ENCODE data around the gene VANGL2. TPM values are rescaled to one million over a fixed set of nuclear protein-coding genes. Genes with fewer than 3 reads are reported as not detected.

The VANGL2 gene
- polyA plus RNA-seq, result 18.8 TPM
- long read RNA-seq, donor 1, full-length matches to known transcripts, result 1 of 6 reads
- long read RNA-seq, donor 1, partial matches to known transcripts, result 5 of 6 reads
- long read RNA-seq, donor 1, other reads (novel, unspliced or antisense), result 0 of 6 reads
- long read RNA-seq, donor 2, full-length matches to known transcripts, result 1 of 20 reads
- long read RNA-seq, donor 2, partial matches to known transcripts, result 19 of 20 reads
- long read RNA-seq, donor 2, other reads (novel, unspliced or antisense), result 0 of 20 reads
- long read RNA-seq, donor 3, result 0 reads
- long read RNA-seq, donor 4, result 0 reads
- long read RNA-seq, donor 5, result 0 reads
- long read RNA-seq, donor 6, full-length matches to known transcripts, result 3 of 21 reads
- long read RNA-seq, donor 6, partial matches to known transcripts, result 18 of 21 reads
- long read RNA-seq, donor 6, other reads (novel, unspliced or antisense), result 0 of 21 reads
- long read RNA-seq, donor 7, partial matches to known transcripts, result 19 of 19 reads
- long read RNA-seq, donor 7, other reads (novel, unspliced or antisense), result 0 of 19 reads
- long read RNA-seq, donor 8, full-length matches to known transcripts, result 3 of 3 reads
- long read RNA-seq, donor 8, partial matches to known transcripts, result 0 of 3 reads
- long read RNA-seq, donor 8, other reads (novel, unspliced or antisense), result 0 of 3 reads
- long read RNA-seq, donor 9, full-length matches to known transcripts, result 1 of 1 reads
- long read RNA-seq, donor 9, partial matches to known transcripts, result 0 of 1 reads
- long read RNA-seq, donor 9, other reads (novel, unspliced or antisense), result 0 of 1 reads
- long read RNA-seq, donor 10, full-length matches to known transcripts, result 5 of 16 reads
- long read RNA-seq, donor 10, partial matches to known transcripts, result 11 of 16 reads
- long read RNA-seq, donor 10, other reads (novel, unspliced or antisense), result 0 of 16 reads
- long read RNA-seq, donor 11, full-length matches to known transcripts, result 2 of 2 reads
- long read RNA-seq, donor 11, partial matches to known transcripts, result 0 of 2 reads
- long read RNA-seq, donor 11, other reads (novel, unspliced or antisense), result 0 of 2 reads

DNA sequence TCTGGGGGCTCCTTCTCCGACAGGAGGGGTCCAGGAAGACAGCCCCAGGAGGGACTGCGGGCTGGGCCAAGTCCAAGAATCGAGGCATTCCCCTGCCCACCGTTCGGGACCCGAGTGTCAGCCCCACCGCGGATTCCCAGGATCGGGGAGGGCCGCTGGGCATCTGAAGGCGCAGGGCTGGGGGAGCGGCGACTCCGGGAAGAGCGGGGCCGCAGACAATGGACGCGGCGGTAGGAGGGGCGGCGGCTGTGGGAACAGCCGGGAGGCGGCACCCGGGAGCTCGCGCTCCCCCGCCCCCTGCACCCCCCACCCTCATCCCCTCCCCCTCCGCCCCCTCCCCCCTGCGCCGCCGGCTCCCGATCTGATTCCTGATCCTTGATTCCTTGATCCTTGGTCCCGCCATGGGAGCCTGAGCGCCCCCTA lies at the start of gene VANGL2:
Gene VANGL2 (plus strand): TSS at position 342 of the 423 bp plus-strand sequence. CDS start 15,274 bp downstream, outside the sequence.
- peak; percentile 79 to 83 for DNase-seq
- whole genome bisulfite sequencing (ENCODE audit: insufficient coverage, low lambda C conversion rate), result no CpG with 5 or more reads among the region's 34 CpGs
- H3K36me3 ChIP-seq (ENCODE audit: control insufficient read depth, insufficient read depth, low read length), result no peaks in the 10 kb centered on the region
- peak within 1 kb of the TSS; percentile 77 for H3K4me3 ChIP-seq (ENCODE audit: low read length)
- peak within 1 kb of the TSS; percentile 9 for H3K27ac ChIP-seq (ENCODE audit: low read length)
- H3K9me3 ChIP-seq (ENCODE audit: control insufficient read depth, low read depth, low read length), result no peaks in the 10 kb centered on the region
- H3K27me3 ChIP-seq (ENCODE audit: control insufficient read depth, insufficient read depth, low read length), result no peaks in the 10 kb centered on the region
- H3K4me1 ChIP-seq (ENCODE audit: control insufficient read depth, insufficient read depth, low read length), result peaks cover 20% of the 10 kb centered on the region

GRCh38 chr1:160351629-160352028 lies 48.7 kb upstream of the VANGL2 start:
- H3K36me3 ChIP-seq (ENCODE audit: control insufficient read depth, insufficient read depth, low read length), result peaks cover 96% of the 10 kb centered on the region
- no peaks in the 10 kb centered on the region for H3K4me1 ChIP-seq (ENCODE audit: control insufficient read depth, insufficient read depth, low read length)
- no peak overlapping the region for H3K4me3 ChIP-seq (ENCODE audit: low read length)
- no peak overlapping the region for H3K27ac ChIP-seq (ENCODE audit: low read length)
- 100% methylated on average over 1 of the region's 4 CpGs for WGBS (ENCODE audit: insufficient coverage, low lambda C conversion rate)
- H3K9me3 ChIP-seq (ENCODE audit: control insufficient read depth, low read depth, low read length), result no peaks in the 10 kb centered on the region
- no peaks in the 10 kb centered on the region for H3K27me3 ChIP-seq (ENCODE audit: control insufficient read depth, insufficient read depth, low read length)
- no peak for DNase-seq

GRCh38 chr1:160352555-160352954 lies 47.8 kb upstream of the VANGL2 start:
- Histone ChIP-seq H3K4me1 (ENCODE audit: control insufficient read depth, insufficient read depth, low read length) (no peaks in the 10 kb centered on the region), H3K27me3 (ENCODE audit: control insufficient read depth, insufficient read depth, low read length) (no peaks in the 10 kb centered on the region), H3K27ac (ENCODE audit: low read length) (no peak overlapping the region), H3K9me3 (ENCODE audit: control insufficient read depth, low read depth, low read length) (no peaks in the 10 kb centered on the region), H3K36me3 (ENCODE audit: control insufficient read depth, insufficient read depth, low read length) (peaks cover 97% of the 10 kb centered on the region), H3K4me3 (ENCODE audit: low read length) (no peak overlapping the region)
- no CpG with 5 or more reads among the region's 8 CpGs for WGBS (ENCODE audit: insufficient coverage, low lambda C conversion rate)
- no peak for DNase-seq

- Histone ChIP-seq H3K27ac (ENCODE audit: low read length) (no peak overlapping the region), H3K4me3 (ENCODE audit: low read length) (no peak overlapping the region), H3K4me1 (ENCODE audit: control insufficient read depth, insufficient read depth, low read length) (no peaks in the 10 kb centered on the region), H3K36me3 (ENCODE audit: control insufficient read depth, insufficient read depth, low read length) (peaks cover 98% of the 10 kb centered on the region), H3K27me3 (ENCODE audit: control insufficient read depth, insufficient read depth, low read length) (no peaks in the 10 kb centered on the region), H3K9me3 (ENCODE audit: control insufficient read depth, low read depth, low read length) (no peaks in the 10 kb centered on the region)
- no CpG with 5 or more reads among the region's 2 CpGs for WGBS (ENCODE audit: insufficient coverage, low lambda C conversion rate)
- DNase-seq, result no peak
These were observed 47.1 kb upstream of the VANGL2 start for GRCh38 chr1:160353223-160353622.

GRCh38 chr1:160354388-160354985 lies 45.9 kb upstream of the VANGL2 start:
- H3K36me3 ChIP-seq (ENCODE audit: control insufficient read depth, insufficient read depth, low read length), result peaks cover 92% of the 10 kb centered on the region
- H3K4me3 ChIP-seq (ENCODE audit: low read length), result no peak overlapping the region
- H3K4me1 ChIP-seq (ENCODE audit: control insufficient read depth, insufficient read depth, low read length), result no peaks in the 10 kb centered on the region
- no peak overlapping the region for H3K27ac ChIP-seq (ENCODE audit: low read length)
- DNase-seq, result no peak
- H3K27me3 ChIP-seq (ENCODE audit: control insufficient read depth, insufficient read depth, low read length), result no peaks in the 10 kb centered on the region
- WGBS (ENCODE audit: insufficient coverage, low lambda C conversion rate), result no CpG with 5 or more reads among the region's 5 CpGs
- no peaks in the 10 kb centered on the region for H3K9me3 ChIP-seq (ENCODE audit: control insufficient read depth, low read depth, low read length)

DNA sequence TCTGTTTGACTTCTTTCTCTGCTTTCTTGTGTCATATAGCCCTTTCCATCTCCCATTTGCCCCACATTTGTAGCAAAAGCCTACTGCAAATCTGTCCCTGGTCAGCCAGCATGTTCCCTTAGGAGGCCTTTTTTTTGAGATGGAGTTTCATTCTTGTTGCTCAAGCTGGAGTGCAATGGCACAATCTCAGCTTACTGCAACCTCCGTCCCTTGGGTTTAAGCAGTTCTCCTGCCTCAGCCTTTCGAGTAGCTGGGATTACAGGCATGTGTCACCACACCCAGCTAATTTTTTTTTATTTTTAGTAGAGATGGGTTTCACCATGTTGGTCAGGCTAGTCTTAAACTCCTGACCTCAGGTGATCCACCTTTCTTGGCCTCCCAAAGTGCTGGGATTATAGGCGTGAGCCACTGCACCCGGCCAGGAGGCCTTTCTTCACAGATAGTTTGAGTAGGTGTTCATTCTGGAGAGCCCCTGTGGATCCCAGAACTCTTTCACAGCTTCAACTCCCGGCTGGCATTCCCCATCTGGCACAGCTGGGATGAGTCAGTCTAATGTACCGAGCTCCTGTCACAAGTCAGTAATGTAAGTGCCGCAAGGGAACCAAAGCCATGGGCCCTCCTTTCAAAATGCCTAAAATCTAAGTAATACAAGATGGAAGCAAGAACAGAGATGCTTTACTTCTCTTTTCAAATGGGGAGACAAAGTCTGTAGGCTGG lies 42.9 kb upstream of the VANGL2 start:
- H3K9me3 ChIP-seq (ENCODE audit: control insufficient read depth, low read depth, low read length), result no peaks in the 10 kb centered on the region
- WGBS (ENCODE audit: insufficient coverage, low lambda C conversion rate), result 90% methylated on average over 2 of the region's 7 CpGs
- H3K27me3 ChIP-seq (ENCODE audit: control insufficient read depth, insufficient read depth, low read length), result no peaks in the 10 kb centered on the region
- peaks cover 78% of the 10 kb centered on the region for H3K36me3 ChIP-seq (ENCODE audit: control insufficient read depth, insufficient read depth, low read length)
- H3K4me3 ChIP-seq (ENCODE audit: low read length), result no peak overlapping the region
- no peaks in the 10 kb centered on the region for H3K4me1 ChIP-seq (ENCODE audit: control insufficient read depth, insufficient read depth, low read length)
- DNase-seq, result no peak
- no peak overlapping the region for H3K27ac ChIP-seq (ENCODE audit: low read length)

GRCh38 chr1:160358073-160358472 lies 42.3 kb upstream of the VANGL2 start:
- Histone ChIP-seq H3K4me3 (ENCODE audit: low read length) (no peak overlapping the region), H3K9me3 (ENCODE audit: control insufficient read depth, low read depth, low read length) (no peaks in the 10 kb centered on the region), H3K36me3 (ENCODE audit: control insufficient read depth, insufficient read depth, low read length) (peaks cover 72% of the 10 kb centered on the region), H3K4me1 (ENCODE audit: control insufficient read depth, insufficient read depth, low read length) (no peaks in the 10 kb centered on the region), H3K27ac (ENCODE audit: low read length) (no peak overlapping the region), H3K27me3 (ENCODE audit: control insufficient read depth, insufficient read depth, low read length) (no peaks in the 10 kb centered on the region)
- WGBS (ENCODE audit: insufficient coverage, low lambda C conversion rate), result 94% methylated on average over 3 of the region's 4 CpGs
- no peak for DNase-seq

DNA sequence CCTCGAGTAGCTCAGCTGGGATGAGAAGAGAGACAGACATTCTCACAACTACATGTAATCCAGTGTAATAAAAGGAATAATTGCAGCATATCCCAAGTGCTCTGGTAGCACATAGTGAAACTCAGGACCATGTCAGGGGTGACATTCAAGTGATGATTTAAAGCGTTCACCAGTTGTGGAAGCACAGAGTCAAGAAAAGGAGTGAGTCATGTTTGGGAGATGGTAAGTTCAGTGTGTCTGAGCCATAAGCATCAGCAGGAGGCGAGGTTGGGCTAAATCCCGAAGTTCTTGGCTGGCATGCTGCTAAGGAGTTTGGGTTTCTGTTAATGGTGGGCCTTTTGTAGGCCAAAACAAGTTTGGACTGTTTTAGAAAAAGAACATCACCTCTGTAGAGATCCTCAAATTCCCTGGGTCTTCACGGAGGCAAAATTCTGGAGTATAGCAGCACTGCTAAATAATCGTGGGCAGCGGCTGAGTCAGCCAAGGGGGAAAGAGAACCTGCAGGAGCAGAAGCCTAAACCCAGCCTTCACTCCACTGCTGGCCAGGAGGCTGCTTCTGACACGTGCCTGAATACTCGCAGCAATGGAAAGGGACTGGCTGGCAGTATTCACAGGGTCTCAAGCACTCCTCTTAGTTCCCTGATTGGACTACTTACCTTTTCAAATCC lies 40.7 kb upstream of the VANGL2 start:
- Histone ChIP-seq H3K36me3 (ENCODE audit: control insufficient read depth, insufficient read depth, low read length) (peaks cover 56% of the 10 kb centered on the region), H3K9me3 (ENCODE audit: control insufficient read depth, low read depth, low read length) (no peaks in the 10 kb centered on the region), H3K4me1 (ENCODE audit: control insufficient read depth, insufficient read depth, low read length) (no peaks in the 10 kb centered on the region), H3K27ac (ENCODE audit: low read length) (no peak overlapping the region), H3K27me3 (ENCODE audit: control insufficient read depth, insufficient read depth, low read length) (no peaks in the 10 kb centered on the region), H3K4me3 (ENCODE audit: low read length) (no peak overlapping the region)
- DNase-seq, result no peak
- WGBS (ENCODE audit: insufficient coverage, low lambda C conversion rate), result no CpG with 5 or more reads among the region's 9 CpGs

DNA sequence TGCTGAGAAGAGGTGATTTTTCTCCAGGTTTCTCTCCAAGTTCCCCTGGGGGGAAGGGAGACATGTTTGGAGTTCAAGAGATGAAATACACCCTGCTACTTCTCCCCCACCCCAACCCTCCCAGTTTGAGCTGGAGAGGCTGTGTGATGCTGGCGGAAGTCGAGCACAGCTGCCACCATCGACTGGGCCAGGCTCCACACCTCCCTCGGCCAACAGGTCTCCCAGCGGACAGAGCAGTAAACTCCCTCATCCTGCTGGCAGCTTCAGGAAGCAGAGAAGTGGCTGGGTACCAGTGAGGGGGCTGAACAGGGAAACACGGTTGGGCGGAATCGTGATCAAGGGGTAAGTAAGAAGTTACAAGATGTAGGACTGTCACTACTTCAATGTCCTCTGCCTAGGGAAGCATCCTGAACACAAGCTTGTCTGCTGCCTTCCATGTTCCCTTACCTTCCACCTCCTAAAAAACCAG lies 40.1 kb upstream of the VANGL2 start:
- peaks cover 50% of the 10 kb centered on the region for H3K36me3 ChIP-seq (ENCODE audit: control insufficient read depth, insufficient read depth, low read length)
- no CpG with 5 or more reads among the region's 8 CpGs for WGBS (ENCODE audit: insufficient coverage, low lambda C conversion rate)

More for the DNA sequence above, 40.1 kb upstream of the VANGL2 start:
- H3K27ac ChIP-seq (ENCODE audit: low read length), result no peak overlapping the region
- no peaks in the 10 kb centered on the region for H3K27me3 ChIP-seq (ENCODE audit: control insufficient read depth, insufficient read depth, low read length)
- DNase-seq, result no peak
- no peaks in the 10 kb centered on the region for H3K4me1 ChIP-seq (ENCODE audit: control insufficient read depth, insufficient read depth, low read length)
- no peaks in the 10 kb centered on the region for H3K9me3 ChIP-seq (ENCODE audit: control insufficient read depth, low read depth, low read length)
- H3K4me3 ChIP-seq (ENCODE audit: low read length), result no peak overlapping the region
